Lung (tissue), 12 donors: Measurements from ENCODE around the gene EXOC6B. TPM values are rescaled to one million over a fixed set of nuclear protein-coding genes. Genes with fewer than 3 reads are reported as not detected.
A peak's percentile ranks its signal among the peaks of the same experiment; 100 is the strongest.

Experiments used
- ATAC-seq: fragments of 200-7000 bp; cut with Tn5 transposase; one replicate; pipeline ENCODE4 v1.9.1; 2020; ENCODE audit warnings: moderate number of reproducible peaks; ENCODE audit not compliant: insufficient read depth, low FRiP score
- DNase-seq, 3 donors: peaks; one replicate each; pipeline ENCODE4 v3.0.0-alpha.2; 2013 to 2017
- H3K27ac ChIP-seq, 2 donors: one replicate each; pipeline ENCODE4 v1.5.1; 2013; ENCODE audit warnings: mild to moderate bottlenecking in 2 of 2, moderate library complexity in 2 of 2, control low read depth in 1 of 2, inconsistent platforms in 1 of 2, low read depth in 1 of 2, low read length in 1 of 2
- H3K27me3 ChIP-seq, 3 donors: one replicate each; pipeline ENCODE4 v1.5.1; 2013; ENCODE audit warnings: low read length in 2 of 3; ENCODE audit not compliant: control insufficient read depth in 3 of 3, insufficient read depth in 3 of 3
- H3K36me3 ChIP-seq, 4 donors: one replicate each; pipeline ENCODE4 v1.5.1; 2013; ENCODE audit warnings: low read length in 4 of 4, mild to moderate bottlenecking in 1 of 4, moderate library complexity in 1 of 4; ENCODE audit not compliant: control insufficient read depth in 4 of 4, insufficient read depth in 4 of 4
- H3K4me1 ChIP-seq, 5 donors: one replicate each; pipeline ENCODE4 v1.5.1; 2013; ENCODE audit warnings: low read length in 5 of 5, mild to moderate bottlenecking in 2 of 5, moderate library complexity in 1 of 5; ENCODE audit not compliant: control insufficient read depth in 5 of 5, insufficient read depth in 5 of 5
- H3K4me3 ChIP-seq: one replicate; pipeline ENCODE4 v1.5.1; 2013; ENCODE audit warnings: mild to moderate bottlenecking, control low read depth, moderate library complexity
- H3K9ac ChIP-seq, 2 donors: one replicate each; pipeline ENCODE4 v1.5.1; 2013; ENCODE audit warnings: low read length in 2 of 2, control low read depth in 1 of 2; ENCODE audit not compliant: insufficient read depth in 1 of 2
- H3K9me3 ChIP-seq, 4 donors: one replicate each; pipeline ENCODE4 v1.5.1; 2013; ENCODE audit warnings: low read length in 3 of 4, mild to moderate bottlenecking in 1 of 4, moderate library complexity in 1 of 4; ENCODE audit not compliant: control insufficient read depth in 4 of 4, insufficient read depth in 3 of 4
- CTCF ChIP-seq: IDR thresholded peaks from 2 replicates; pipeline ENCODE4 v1.5.1; 2012; ENCODE audit warnings: mild to moderate bottlenecking; ENCODE audit errors: control extremely low read depth, extremely low read depth
- WGBS, 2 donors: extraction: QIAGEN DNeasy Blood & Tissue Kit; methylation state at CpG; one replicate each; pipeline ENCODE4 v1.1.7; 2013; 5-methylcytosine and 5-hydroxymethylcytosine counted together
- polyA plus RNA-seq, 2 donors: library from polyadenylated mRNA; stranded (reverse); fragments of 200-250 nt; gene quantifications; one replicate each; pipeline ENCODE4 v1.2.1, GENCODE V29; 2013
- total RNA-seq, 2 donors: library from RNA; depleted of rRNA in 1 of 2; stranded (reverse); fragments of >200 nt in 1 of 2; gene quantifications; one replicate each; pipeline ENCODE4 v1.2.1, GENCODE V29; 2014 to 2021
- donor health status: control.
- donor health status: control.
- donor health status: Bipolar disorder and iron deficiency.
- donor health status: healthy.
- donor health status: DM: yes; HTN: yes; CAD: no.

Gene EXOC6B
- total and polyA plus RNA-seq, 4 donors: 3.3 to 46.0 (median 12.7) TPM

GRCh38 chr2:72131371-72131891 is 694.4 kb downstream of the EXOC6B start:
- no peaks in the 10 kb centered on the region for H3K36me3 ChIP-seq
- H3K27ac ChIP-seq: no peak overlapping the region
- no peak overlapping the region for H3K4me3 ChIP-seq
- no peaks in the 10 kb centered on the region for H3K27me3 ChIP-seq
- H3K9ac ChIP-seq: no peak overlapping the region
- WGBS, 2 donors: 94 to 98% methylated on average over 16 of the region's 16 CpGs
- peaks cover 0 to 14% (median 0%) of the 10 kb centered on the region in 5 donors for H3K4me1 ChIP-seq
- no peak for ATAC-seq
- peaks cover 0 to 3% (median 0%) of the 10 kb centered on the region in 4 donors for H3K9me3 ChIP-seq
- DNase-seq: no peak
- TF ChIP-seq CTCF: no peak

GRCh38 chr2:72130659-72131360 is 695.0 kb downstream of the EXOC6B start:
- 58 to 72% methylated on average over 26 of the region's 26 CpGs for WGBS, 2 donors
- Histone ChIP-seq H3K9ac (no peak overlapping the region), H3K4me3 (no peak overlapping the region), H3K4me1 (peaks cover 0 to 14% (median 0%) of the 10 kb centered on the region in 5 donors), H3K9me3 (peaks cover 0 to 3% (median 0%) of the 10 kb centered on the region in 4 donors), H3K27me3 (no peaks in the 10 kb centered on the region), H3K27ac (no peak overlapping the region), H3K36me3 (no peaks in the 10 kb centered on the region)
- DNase-seq (peak; percentile 32 to 50 (median 44)), ATAC-seq (no peak)
- TF ChIP-seq CTCF: no peak

DNA sequence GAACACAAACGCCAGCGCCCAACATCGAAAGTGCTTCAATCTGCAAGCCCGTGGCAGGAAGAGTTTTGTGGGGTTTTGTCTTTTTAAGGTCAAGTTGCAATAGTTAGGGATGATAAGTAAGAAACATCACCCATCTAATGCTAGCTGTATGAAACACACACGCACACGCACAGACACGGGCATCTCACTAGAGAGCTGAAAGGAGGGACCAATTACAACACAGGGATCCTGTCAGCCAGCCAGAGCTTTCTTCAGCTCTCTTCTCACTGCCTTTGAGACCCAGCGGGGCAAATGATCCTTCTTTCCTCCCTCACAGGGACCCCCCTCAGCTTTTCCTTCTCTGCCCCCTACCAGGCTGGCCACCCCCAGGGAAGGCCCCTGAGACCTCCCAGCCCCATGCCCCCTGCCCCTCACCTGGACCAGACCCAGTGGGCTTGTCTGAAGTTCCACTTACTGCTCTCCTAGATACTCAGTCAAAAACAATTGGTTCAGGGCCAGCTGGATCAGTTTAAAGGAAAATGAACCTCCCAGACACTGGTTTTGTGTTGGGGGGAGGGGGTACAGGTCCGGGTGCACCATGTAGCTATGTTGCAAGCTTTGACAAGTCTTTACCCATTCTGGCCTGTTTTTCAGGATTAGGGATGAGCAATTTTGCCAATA is 696.0 kb downstream of the EXOC6B start:
- Histone ChIP-seq H3K9ac (no peak overlapping the region), H3K36me3 (no peaks in the 10 kb centered on the region), H3K4me1 (peaks cover 0 to 14% (median 0%) of the 10 kb centered on the region in 5 donors), H3K27ac (no peak overlapping the region), H3K4me3 (no peak overlapping the region), H3K9me3 (peaks cover 0 to 3% (median 0%) of the 10 kb centered on the region in 4 donors), H3K27me3 (no peaks in the 10 kb centered on the region)
- no peak for TF ChIP-seq CTCF
- WGBS, 2 donors: 82 to 84% methylated on average over 9 of the region's 9 CpGs
- DNase-seq (peak in 2 of 3 donors; percentile 67 to 81), ATAC-seq (no peak)
